ENCODE results near the gene PGM2.
"Not testable (repeated sequence)": the region's sequence is repeated elsewhere in the genome, so short reads cannot be mapped to it uniquely, and the experiment has no call there.

PGM2 gene

DNA sequence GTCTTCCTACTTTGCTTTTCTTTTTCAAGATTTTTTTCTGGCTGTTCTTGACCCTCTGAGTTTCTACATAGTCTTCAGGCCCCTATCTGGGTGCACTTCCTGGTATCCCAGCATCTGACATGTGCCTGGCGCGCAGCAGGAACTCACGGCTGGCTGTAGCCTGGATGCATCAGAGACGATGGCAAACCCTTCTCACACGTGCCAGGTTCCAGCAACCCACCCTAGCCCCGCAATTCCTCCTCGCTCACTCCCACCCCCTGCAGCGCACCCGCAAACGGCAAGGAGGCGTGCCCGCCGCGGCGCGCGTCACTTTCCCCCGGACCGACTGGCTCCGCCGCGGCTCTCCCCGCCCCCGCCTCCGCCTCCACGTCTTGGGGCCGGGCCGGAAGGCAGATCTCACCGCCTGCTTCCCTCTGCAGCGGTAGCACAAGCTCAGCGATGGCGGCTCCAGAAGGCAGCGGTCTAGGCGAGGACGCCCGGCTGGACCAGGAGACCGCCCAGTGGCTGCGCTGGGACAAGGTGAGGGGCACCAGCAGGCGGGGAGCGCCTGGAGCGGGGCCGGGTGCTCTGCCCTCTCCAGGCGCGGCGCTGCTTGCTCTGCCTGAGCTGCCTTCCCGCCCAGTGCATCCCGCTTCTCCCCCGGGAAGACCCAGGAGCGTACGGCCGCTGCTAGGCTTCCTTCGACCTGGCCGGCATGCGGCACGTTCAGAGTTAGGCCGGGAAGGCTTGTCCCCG is at the start of gene PGM2:
TSS of gene PGM2 (plus strand) at position 392 of the 735 bp plus-strand sequence. CDS start at position 439, 47 bp downstream.
- peak; percentile 92 for DNase-seq

DNA sequence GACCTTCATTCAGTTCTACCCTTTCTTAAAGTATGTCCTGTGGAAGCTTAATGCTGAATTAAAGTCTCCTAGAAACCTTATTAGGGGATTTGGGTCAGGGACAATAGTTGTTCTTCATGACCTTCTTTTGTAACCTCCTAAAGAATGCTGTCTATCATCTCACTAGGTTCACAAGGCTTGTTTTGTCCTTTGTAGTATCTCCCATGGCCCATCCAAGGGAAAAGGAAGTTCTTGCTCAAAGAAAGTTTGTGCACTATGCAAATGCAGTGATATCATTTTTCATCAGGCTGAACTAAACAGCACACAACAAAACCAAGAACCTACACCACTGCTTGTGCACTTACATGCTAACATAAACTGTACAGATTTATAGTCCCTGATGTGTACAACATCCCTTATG is 46.6 kb upstream of the PGM2 start:
- DNase-seq: no peak

DNA sequence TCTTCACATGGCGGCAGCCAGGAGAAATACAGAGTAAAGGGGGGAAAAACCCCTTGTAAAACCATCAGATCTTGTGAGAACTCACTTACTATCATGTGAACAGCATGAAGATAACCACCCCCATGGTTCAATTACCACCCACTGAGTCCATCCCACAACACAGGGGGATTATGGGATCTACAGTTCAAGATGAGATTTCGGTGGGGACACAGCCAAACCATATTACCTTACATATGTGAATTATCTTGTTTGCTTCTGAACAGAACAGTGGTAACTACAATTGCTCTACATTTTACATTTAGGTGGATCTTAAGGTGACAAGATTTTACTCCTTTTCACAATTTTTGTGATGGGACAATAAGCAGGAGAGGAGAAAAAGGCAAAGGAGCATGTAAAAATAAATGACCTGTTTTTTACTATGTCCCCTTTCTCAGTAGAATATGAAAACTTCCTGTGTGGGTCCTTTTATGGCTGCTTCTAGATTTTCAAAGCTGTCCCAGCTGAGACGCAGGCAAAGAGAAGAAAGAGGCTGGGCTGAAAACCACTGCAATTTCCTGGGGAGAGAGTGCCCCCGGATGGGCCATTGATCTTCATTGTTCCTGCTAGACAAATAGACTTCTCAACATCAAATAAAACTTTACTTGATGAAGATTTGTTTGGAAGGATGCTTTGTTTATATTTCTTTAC is 45.9 kb upstream of the PGM2 start:
- no peak for DNase-seq

DNA sequence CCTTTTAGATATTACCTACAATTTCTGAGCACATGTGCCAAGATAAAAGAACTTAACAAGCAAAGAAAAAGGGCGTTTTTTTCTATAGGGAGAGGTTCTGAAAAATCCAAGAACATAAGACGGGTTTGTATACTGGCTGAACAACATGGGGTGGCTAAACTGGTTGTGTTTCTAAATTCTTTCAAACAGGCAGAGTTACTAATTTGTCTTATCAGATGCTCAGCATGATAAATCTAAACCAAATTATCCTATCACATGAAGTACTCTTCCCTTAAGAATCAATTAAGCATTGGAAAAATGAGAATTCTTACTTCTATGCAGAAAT is 45.4 kb upstream of the PGM2 start:
- no peak for DNase-seq

DNA sequence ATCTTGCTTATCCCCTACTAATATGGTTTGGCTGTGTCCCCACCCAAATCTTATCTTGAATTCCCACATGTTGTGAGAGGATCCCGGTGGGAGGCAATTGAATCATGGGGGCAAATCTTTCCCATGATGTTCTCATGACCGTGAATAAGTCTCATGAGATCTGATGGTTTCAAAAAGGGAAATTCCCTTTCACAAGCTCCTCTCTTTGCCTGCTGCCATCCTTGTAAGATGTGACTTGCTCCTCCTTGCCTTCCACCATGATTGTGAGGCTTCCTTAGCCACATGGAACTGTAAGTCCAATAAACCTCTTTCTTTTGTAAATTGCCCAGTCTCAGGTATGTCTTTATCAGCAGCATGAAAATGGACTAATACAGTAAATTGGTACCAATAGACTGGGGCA is 40.2 kb upstream of the PGM2 start:
- not testable (repeated sequence) for DNase-seq

DNA sequence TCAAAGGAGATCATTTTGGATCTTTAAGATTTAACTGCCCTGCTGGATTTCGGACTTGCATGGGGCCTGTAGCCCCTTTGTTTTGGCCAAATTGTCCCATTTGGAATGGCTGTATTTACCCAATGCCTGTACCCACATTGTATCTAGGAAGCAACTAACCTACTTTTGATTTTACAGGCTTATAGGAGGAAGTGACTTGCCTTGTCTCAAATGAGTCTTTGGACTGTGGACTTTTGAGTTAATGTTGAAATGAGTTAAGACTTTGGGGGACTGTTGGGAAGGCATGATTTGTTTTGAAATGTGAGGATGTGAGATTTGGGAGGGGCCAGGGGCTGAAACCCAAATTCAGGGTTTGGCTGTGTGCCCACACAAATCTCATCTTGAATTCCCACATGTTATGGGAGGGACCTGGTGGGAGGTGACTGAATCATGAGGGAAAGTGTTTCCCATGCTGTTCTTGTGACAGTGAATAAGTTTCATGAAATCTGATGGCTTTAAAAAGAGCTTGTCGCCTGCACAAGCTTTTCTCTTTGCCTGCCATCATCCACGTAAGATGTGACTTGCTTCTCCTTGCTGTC is 38.5 kb upstream of the PGM2 start:
- DNase-seq: not testable (repeated sequence)

DNA sequence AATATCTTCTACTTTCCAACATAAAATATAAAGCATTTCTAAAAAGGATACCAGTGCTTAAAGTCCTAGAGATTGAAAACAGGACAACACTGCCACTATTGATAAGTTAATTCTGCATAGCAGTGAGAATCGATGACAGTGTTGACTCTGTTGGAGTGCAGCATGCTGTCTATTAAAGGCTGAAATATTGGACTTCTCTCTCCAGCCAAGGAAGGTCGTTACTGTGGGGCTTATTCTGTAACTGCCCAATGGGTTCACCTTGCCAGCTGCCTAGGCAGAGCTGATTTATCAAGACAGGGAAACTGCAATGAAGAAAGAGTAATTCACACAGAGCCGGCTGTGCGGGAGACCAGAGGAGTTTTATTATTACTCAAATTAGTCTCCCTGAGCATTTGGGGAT is 37.7 kb upstream of the PGM2 start:
- no peak for DNase-seq

DNA sequence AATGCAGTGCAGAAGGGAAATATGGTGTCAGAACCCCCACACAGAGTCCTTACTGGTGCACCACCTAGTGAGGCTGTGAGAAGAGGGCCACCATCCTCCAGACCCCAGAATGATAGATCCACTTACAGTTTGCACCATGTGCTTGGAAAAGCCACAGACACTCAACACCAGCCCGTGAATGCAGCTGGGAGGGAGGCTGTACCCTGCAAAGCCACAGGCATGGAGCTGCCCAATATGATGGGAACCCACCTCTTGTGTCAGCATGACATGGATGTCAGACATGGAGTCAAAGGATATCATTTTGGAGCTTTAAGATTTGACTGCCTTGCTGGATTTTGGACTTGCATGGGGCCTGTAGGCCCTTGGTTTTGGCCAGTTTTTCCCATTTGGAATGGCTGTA is 34.2 kb upstream of the PGM2 start:
- no peak for DNase-seq

DNA sequence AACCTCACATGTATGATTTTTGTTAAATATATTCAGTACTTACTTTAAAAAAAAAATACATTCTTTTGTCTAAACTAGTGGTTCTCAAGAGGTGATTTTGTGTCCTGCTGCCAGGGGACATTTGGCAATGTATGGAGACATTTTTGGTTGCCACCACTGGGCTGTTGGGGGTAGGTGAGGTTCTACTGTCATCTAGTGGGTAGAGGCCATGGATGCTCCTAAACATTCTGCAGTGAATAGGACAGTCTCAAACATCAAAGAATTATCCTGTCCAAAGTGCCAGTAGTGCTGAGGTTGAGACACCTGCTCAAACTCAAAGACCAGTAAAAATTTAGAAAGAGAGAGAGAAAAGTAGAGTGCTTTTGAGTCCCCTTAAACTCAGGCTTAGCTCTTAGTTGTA is 32.9 kb upstream of the PGM2 start:
- DNase-seq: no peak

DNA sequence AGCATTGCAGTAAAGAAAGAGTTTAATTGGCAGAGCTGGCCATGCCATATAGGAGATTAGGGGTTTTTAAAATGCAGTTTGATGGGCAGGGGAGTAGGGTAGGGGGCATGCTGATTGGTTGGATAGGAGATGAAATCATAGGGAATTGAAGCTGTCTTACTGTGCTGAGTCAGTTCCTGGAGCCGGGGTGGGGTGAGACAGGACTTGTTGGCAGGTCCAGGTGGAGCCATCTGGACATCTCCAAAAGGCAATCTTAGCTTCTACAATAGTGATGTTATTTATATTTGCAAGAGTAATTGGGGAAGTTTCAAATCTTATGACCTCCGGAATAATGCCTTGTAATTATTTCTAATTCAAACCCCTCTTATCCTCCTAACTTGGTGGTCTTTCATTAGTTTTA is 32.4 kb upstream of the PGM2 start:
- DNase-seq: no peak

DNA sequence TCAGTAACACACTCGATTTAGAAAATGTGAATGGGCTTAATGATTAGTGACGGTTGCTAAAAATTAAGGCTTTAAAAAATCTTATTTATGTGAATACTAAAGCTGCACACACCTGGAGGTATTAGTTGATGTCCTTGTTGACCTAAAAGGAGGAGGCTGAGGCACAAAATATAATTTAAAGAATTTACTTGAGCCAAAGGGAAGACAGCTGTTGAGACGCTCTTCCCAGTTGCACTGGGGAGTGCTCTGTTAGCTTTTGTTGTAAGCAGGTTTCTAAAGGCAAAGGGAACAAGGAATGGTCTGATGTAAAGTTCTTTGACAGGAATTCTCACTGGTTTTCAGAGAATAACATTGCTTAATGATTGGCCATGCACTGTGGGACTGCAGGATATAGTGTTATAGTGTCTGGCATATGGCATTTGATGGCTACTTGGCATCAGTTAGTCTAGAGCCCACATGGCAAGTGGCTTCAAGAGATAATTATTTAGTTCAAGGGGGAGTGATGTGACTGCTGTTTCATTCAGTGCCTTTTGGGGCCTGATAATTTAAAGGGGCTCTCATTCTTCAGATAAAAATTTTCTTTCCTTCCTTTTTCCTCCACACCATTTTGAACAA is 30.8 kb upstream of the PGM2 start:
- DNase-seq: no peak

DNA sequence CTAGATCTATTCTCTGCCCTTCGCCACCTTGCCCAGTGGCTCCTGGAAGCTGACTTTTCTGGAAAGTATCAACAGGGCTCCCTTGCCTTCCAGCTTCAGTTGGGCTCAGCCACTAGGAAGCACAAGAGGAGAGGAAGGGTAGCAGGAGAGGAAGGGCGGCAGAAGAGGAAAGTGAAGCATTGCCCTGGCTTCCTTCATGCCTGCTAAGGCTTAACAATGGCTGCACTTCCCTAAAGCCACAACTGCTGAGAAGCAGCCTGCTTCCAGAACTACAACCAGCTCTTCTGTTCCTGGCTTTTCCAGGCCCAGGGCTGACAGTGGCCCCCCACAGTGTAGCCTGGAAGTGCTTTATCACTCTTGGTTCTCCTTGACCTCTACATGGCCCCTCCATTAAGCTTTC is 29.1 kb upstream of the PGM2 start:
- DNase-seq: no peak

DNA sequence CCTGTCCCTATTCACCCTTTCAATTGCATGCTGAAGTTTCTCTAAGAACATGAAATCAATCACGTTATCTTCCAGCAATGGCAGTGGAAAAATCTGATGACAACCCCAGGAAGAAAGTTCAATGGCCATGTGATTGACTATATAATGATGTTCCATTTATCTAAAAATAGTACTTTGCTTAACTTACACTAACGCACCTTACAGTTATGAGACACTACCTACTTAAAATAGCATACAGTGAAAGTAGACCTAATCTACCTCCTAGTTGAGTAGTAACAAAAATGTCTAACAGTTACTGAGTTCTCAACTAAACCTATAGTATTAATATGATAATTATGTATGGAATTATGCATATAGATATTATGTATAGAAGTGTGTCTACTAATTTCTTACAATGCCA is 28.6 kb upstream of the PGM2 start:
- DNase-seq: no peak

DNA sequence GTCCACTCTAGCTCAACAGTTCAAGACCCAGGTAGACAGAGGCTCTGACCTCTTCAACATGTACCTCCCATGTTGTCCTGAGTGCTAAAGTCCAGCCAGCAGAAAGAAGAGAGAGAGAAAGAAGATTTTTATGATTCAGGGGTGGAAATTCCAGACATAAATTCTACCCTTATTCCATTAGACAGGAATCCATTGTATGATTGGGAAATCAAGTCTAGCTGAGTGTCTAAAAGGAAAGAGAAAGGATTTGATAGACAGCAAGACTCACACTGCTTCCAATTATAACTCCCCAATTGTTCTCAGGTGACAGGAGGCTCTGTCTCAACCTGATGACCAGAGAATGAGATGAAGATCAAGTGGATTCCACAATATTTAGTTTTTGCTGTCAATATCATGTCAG is 27.9 kb upstream of the PGM2 start:
- no peak for DNase-seq

DNA sequence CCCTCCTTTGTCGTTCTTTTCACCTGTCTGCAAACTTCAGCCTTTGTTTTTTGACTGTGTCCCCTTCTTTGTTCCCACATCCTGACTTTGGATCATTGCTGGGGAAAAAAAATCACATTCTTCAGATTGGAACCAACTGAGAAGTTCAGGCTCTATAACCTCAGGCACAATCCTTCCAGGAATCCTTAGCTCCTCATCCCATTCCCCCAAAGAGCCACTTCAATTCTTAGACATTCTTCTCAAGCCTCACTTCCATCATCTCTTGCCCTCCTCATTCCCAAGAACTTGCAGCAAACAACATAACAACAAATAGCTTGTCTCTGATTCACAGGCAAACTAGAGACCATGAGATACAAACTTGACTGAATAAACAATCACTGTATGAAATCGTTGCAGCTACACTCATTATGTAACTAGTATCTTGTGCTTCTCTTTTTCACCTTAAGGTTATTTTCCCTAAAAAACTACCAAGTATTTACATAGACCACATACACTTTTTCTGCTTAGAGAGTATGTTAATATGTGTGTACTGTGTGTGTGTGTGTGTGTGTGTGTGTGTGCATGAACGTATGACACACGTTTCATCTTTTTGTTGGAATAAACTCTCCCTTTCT is 26.4 kb upstream of the PGM2 start:
- no peak for DNase-seq

DNA sequence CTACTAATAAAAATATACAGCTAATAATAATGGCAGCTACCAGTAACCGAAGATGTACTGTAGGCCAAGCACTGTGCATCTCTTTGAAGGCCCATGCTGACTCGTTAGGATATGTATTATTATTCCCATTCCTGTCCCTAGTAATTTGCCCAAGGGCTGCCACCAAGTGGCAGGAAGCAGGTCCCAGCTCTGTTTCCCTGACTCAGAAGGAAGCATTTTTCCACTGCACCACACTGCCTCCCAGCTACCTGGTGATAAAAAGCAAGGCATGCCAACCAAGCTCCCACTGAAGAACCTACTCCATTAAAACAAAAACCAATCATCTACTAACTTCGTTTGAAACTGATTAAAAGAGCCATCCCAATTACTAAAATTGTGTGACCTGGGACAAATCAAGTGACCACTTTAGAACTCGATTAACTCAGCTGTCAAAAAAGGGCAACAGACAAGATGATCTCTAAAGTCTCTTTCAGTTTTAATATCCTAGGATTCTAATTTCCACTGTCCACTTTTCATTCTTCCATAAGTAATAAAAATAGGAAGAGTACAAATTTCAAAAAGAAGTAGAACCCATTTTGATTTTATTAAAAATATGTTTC is 24.3 kb upstream of the PGM2 start:
- DNase-seq: peak; percentile 59

DNA sequence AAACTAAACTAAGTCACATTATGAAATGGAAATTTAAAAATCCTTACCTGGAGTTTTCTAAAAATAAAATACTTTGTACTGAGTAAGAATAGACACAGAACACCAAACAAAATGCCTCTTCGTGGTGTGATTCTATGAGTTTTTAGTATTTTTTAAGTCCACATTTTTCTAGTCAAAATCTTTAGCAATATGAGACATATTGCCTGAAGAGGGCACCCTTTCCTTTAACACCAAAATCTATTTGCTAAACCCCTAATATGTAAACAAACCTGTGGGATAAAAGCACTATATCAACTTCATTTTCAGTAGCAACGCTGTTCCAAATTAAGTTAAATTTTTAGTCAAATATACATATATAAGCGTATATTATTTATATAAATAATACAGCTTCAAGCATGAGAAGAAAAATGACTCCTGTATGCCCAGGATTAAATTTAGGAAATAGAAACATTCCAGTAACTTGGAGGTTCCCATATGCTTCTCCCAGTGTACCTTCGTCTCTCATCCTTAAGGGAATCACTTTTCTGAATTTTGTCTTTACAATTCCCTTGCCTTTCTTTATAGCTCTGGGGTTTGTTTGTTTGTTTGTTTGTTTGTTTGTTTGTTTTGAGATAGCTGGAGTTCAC is 23.0 kb upstream of the PGM2 start:
- no peak for DNase-seq

DNA sequence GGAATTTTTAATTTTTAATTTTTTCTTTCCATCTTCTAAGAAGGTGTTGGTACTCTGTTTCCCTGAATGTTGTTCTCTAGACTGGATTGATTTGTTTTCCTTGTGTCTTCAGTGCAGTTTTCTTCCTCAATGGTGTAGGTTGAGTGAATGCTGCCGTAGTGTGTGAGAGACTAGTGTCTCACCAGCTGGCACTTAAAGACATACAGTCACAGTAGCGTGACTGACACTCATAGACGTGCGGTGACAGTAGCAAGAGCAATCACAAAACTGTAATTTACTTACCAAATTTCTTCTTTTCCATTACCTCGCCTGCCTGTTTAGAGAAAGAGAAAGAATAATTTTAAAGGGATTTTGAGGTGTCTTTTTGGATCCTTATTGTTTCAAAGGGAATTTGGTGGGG is 21.4 kb upstream of the PGM2 start:
- DNase-seq: no peak

DNA sequence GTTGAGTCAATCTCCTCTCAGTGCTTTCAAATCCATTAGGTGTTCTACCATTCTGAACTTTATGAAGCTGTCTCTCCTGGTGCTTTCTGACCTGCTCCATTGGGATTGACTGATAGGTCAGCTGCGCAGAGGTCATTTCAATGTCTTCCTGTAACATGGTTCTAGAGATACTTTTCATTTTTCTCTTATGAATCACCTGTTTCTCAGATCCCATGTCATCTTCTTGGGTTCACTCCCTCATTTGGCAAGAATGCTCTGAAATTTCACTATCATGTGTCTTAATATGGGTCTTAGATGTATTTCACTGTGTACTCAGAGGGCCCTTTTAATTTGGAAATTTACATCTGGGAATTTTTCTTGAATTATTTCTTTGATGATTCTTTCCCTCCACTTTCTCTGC is 13.8 kb upstream of the PGM2 start:
- no peak for DNase-seq

DNA sequence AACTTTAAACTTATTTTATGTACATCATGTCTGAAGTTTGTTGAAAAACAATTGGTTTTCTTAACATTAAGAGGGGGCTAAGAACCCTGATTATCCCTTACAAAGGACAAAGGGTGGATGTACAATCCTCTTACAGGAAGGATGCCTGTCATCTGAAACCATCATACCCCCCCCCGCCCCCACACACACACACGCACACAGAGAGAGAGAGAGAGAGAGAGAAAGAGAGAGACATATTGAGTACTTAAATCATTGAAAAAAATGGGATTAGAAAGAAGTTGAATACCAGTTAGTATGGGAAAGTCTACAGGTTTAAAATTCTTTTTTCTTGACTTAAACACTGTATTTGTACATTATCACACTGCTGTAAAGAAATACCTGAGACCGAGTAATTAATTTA is 10.9 kb upstream of the PGM2 start:
- DNase-seq: no peak

DNA sequence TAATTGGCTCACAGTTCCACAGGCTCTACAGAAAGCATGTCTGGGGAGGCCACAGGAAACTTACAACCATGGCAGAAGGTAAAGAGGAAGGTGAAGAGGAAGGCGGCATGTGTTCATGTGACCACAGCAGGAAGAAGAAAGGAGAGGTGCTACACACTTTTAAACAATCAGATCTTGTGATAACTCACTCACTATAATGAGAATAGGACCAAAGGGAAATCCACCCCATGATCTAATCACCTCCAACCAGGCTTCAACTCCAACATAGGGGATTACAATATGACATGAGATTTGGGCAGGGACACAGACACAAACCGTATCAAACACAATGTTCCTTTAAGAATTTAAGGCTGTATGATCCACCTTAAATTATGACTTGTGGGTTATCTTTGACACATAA is 10.5 kb upstream of the PGM2 start:
- no peak for DNase-seq

DNA sequence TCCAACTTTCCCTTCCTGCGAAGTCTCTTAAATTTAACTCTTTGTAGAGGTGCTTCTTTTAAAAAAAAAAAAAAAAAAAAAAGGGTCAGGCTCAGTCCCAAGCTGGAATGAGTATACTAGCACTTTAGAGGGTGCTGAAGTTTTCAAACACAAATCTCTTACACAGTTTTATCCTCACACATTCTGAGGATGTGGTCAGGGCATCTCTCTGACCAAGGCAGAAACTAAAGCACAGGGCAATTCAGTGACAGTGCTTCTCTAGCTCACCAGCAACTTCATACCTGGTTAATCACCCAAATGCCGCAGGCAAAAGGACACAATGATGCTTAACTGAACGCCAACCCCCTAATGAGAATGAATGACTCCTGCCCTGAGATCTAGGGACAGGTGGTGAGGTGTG is 9.8 kb upstream of the PGM2 start:
- no peak for DNase-seq

DNA sequence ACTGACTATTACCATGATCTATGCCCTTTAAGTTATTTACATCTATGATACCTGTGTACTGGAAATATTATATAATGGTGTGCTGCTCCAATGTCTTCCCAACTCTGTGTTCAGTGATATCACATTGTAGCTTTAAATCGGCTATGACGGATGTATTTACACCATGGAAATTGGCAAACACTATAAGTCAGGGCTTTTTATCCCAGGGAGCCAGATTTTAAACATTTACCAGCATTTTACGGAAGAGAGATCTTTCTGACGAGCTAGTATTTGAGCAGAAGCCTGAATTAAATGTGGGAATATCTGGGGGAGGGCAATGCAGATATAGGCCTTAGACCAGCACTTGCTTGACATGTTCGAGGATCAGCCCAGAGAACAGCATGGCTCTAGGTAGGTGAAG is 7.7 kb upstream of the PGM2 start:
- DNase-seq: no peak
